Measurements from ENCODE around the gene SH3BP2.
A peak's percentile ranks its signal among the peaks of the same experiment; 100 is the strongest.
"Not testable (repeated sequence)": the region's sequence is repeated elsewhere in the genome, so short reads cannot be mapped to it uniquely, and the experiment has no call there.

The SH3BP2 gene

DNA sequence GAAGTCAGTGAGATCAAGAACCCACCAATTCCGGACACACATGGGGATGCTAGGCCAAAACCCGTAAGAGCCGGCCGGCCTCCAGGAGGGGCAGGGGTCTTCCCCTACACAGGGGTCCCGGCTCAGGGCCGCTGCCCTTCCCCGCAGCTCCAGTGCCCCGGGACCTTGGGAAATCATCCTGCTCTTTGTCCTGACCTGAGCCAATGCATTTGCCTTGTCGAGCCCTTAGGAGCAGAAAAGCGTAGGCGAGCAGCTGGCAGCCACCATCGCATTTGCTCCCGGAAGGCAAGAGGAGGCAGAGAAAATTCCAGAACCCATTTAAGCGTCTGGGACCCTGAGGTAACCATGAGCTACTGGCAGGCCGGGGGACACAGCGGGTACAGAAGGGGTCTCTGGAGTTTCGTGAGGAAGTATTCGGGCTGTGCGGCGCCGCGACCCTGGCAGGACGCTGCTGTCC, 29.3 kb upstream of the SH3BP2 start:
- DNase-seq, result no peak

DNA sequence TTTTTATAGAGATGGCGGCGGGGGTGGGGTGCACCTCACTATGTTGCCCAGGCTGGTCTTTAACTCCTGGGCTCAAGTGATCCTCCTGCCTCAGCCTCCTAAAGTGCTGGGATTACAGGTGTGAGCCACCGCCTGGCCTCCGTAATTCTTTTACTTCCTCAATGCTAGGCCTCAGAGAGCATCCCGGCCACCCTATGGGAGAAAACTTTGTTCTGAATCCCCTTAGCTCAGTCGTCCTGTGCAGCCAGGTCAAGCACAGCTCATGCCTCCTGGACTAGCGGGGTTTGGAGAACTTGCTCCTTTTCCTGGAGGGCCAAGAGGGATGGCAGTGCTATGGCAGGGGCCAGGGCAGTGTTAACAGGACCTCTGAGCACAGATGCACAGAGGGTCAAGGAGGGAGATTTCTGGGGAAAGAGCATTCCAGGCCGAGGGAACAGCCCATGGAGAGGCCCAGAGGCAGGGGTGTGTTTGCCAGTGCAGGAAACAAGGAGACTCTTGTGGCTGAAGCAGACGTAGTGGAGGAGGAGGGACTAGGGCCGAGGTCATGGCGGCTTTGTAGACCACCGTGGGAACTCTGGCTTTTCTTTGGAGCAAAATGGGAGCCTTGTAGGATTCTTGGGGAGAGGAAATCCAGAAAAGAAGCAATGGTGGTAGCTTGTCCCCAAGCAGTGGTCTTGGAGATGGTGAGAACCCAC, 26.9 kb upstream of the SH3BP2 start:
- no peak for DNase-seq

DNA sequence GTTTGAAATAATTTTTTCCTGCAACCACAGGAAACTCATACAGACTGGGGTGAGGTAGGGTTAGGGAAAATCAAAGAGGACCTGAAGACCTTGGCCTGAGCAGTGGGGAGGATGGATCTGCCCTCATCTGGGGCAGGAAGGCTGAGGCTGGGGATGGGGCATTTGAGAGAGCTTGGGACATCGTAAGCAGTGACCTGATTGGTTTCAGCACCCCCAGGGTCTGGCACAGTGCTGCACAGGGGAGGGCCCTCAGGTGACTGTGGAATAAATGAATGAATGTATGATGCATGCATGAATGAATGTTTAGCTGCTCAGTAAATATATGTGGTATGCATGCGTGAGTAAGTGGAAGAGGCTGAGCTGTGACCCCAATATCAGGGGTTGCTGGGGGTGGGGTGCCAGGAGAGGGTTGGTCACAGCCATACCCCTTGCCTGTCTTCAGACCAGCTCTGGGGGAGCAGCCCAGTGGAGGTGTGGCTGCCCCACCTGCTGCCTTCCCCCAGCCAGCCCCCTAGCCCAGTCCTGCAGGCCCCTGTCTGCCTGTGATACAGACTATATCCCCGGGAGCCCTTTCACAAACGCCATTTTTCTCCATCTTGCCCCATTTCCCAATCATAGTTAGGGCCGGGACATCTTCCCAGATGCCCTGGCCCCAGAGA, 25.7 kb upstream of the SH3BP2 start:
- DNase-seq, result no peak

DNA sequence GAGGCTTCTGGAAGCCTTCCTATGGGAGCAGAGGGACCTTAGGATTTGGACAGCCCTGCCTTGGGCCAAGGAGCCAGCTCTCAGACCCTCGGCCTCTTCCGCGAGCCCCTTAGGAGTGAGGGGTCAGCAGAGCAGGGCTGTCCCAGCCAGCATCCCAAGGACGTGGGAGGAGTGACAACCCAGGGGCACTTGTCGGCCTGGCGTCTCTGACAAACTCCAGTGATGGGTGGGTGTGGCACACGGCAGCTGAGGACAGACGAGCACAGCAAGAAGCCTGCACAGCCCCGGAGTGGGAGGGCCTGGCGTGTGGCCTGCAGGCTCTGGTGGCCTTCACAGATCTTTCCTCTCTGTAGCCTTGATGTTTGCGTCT, 25.2 kb upstream of the SH3BP2 start:
- DNase-seq, result no peak

DNA sequence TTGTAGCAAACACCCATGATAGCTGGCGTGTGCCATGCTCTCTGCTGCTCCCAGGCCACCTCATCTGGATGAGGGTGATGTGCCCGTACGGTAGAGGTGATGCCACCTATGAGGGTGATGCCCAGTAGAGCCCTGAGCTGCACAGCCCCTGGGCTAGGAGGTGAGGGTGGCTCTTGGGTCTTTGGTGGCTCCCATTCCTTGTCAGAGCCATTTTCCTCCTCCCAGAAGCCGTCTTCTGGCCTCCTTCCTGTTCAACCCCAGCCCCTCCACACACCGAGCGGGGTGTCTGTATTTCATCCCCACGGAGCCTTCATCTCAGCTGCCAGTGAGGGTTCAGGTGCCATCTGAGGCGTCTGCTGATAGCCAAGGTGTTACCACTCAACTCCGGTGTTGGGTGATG, 24.8 kb upstream of the SH3BP2 start:
- DNase-seq, result no peak

DNA sequence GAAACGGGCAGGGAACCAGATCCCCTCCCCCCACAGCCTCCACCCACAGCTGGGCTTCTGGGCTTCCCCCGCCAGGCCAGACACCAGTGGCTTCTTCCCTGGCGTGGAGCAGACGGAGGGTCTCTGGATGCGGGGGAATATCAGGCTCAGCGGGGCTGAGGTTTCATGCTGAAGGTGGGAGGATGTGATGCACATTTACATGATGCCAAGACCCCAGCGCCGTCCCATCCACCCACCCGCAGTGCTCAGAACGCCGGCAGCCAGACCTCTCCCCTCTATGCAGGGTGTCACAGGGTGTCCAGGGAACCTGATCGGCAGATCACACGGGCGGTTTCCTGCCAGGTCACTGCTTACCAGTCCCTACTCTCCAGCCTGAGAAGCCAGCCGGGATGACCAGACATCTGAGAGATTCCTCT, 24.0 kb upstream of the SH3BP2 start:
- DNase-seq, result no peak

DNA sequence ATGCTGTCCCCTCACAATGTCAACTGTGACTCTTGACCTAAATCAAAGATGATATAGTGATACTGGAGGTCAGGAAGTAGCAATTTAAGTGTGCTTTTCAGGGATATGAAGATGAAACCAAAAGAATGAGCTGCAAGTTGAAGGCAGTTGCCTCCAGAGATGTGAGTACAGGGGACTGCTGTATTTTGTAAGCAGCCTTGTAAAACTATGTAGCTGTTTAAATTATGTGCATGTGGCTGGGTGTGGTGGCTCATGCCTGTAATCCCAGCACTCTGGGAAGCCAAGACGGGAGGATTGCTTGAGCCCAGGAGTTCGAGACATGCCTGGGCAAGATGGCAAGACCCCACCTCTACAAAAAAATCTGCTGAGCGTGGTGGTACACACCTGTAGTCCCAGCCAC, 21.6 kb upstream of the SH3BP2 start:
- no peak for DNase-seq

DNA sequence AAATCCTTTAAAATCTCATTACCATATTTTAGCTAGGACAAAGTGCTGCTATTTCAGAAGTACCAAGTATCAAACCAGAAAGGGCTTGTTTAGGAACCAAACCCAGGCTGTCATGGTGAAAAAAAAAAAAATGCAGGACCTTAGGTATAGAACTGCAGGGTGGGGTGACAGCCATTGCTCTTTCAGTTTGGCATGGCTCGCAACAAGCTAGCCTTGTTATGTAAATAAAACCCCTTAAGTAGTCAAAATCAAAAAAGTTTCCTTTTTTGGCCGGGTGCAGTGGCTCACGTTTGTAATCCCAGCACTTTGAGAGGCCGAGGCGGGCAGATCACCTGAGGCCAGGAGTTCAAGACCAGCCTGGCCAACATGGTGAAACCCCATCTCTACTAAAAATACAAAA, 12.2 kb upstream of the SH3BP2 start:
- DNase-seq, result not testable (repeated sequence)

DNA sequence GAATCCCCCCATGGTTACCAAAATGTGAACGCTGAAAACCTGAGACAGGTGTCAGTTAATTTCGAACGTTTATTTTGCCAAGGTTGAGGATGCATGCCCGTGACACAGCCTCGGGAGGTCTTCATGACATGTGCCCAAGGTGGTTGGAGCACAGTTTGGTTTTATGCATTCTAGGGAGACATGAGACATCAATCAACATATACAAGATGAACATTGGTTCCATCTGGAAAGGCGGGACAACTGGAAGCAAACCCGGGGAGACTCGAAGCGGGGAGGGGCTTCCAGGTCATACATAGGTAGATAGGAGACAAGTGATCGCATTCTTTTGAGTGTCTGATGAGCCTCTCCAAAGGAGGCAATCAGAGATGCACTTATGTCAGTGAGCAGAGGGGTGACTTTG, 11.0 kb upstream of the SH3BP2 start:
- DNase-seq, result no peak

DNA sequence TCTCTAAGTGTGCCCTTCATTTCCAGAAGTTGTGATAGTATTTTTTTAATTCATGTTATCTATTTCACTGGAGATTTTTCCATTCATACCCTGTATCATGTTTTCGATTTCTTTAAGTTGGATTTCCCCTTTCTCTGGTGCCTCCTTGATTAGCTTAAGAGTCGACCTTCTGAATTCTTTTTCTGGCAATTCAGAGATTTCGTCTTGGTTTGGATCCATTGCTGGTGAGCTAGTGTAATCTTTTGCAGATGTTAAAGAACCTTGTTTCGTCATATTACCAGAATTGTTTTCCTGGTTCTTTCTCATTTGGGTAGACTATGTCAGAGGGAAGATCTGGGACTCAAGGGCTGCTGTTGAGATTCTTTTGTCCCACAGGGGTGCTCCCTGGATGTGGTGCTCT, 9.1 kb upstream of the SH3BP2 start:
- no peak for DNase-seq

DNA sequence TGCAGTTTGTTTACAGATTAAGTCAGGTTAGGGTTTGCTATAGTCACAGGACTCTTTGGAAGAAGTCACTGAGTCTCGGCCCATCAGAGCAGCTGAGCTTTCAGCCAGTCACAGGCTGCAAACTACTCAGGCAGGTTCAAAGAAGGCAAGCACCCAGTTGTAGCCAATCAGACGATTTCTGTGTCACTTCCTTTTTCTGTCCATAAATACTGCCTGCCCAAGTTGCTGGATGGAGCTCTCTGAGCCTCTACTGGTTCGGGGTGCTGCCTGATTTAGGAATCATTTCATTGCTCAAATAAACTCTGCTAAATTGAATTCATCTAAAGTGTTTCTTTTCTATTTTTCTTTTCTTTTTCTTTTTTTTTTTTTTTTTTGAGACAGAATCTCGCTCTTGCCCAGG, 7.3 kb upstream of the SH3BP2 start:
- peak; percentile 76 to 84 for DNase-seq

DNA sequence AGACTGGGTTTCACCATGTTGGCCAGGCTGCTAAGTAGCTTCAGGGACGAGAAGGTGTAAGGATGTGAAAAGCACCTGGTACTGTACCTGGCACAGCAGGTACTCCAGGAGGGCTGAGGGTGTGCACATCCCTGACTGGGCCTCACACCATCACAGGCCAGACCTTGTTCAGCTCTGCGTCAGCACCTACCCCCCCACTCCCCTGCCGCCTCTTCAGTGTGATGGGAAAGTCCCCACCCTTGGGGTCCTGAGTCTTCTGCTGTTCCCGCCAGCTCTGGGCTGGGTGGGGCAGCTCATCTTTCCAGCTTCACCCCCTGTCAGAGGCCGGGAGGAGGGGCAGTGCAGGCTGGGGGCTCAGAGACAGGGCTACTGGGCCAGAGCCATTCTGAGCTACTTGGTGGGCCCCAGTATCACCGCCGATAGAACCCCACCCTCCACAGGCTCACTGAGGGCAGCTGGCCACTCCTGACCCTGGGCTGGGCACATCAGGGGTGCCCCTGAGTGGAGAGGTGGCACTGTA, 6.7 kb upstream of the SH3BP2 start:
- DNase-seq, result no peak

DNA sequence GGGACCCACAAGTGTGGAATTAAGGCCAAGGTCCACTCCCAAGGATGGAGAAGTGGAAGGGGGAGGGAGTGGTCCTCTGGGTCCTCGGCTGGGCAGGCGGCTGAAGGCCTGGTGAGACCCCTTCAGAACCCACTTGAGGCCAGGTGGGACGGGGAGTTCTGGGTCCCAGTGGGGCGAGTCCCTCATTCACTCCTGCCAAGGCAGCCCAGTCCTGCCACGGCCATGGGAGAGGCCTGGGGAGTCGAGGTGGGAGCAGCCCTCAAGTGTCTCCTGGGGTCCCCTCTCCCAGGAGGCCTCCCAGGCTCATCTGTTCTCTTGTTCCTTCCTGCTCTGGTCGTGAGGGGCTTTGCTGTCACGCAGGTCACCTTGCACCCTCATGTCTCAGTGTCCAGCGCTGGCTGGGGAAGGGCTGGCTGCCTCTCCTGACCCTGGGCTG, 6.1 kb upstream of the SH3BP2 start:
- no peak for DNase-seq

DNA sequence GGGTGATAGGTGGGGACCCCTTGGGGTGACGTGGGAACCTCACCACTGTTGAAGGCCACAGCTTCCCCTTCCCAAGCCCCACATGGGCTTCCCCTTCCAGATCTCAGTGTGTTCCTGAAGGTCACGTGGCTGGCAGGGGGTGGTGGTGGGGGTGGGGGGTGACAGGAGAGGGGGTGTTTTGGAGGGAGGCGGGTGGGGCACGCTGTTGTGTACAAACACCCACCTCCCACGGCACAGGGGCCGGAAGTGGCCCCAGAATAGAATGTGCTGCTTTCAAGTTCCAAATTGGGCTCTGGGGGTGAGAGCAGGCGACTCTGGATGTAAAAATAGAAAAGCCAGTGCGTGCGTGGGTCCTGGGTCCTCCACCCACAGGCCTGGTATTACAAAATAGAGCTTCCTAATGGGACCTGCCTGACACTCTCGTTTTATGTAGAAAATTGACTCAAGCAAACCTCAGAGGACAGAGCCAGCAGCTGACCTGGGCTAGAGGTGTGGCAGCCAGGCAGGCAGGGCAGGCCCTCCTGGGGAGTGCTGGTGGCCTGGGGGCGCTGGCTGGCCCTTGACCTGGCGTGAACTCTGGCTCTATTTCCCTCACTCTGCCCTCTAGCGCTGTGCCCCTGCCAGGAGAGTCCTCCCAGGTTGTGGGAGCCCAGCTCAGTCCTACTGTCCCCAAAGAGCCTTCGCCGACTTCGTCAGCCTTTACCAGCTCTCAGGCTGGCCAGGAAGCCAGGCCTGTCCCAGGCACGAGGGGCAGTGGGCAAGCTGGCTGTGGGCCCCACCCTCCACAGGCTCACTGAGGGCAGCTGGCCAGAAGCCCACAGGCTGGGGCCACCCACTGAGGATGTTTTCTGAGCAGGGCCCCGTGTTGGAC, 5.4 kb upstream of the SH3BP2 start:
- peak; percentile 86 to 97 for DNase-seq

DNA sequence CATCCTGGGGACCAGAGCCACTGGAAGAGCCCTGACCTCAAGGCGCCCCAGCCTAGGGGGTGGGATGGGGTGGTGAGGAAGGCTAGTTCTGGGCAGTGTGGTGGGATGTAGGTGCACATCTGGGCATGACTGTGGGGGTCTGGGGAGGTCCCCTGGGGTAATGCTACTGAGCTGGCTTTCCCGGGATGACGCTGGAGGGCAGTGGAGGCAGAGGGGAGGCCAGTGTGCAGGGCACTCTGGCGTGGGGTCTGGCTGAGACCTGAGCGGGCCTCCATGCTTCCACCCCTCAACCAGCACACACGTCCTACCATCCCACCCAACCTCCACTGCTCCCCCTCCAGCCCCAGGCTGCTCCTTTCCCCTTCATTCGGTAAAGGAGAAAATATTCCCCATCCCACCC, 4.8 kb upstream of the SH3BP2 start:
- no peak for DNase-seq

DNA sequence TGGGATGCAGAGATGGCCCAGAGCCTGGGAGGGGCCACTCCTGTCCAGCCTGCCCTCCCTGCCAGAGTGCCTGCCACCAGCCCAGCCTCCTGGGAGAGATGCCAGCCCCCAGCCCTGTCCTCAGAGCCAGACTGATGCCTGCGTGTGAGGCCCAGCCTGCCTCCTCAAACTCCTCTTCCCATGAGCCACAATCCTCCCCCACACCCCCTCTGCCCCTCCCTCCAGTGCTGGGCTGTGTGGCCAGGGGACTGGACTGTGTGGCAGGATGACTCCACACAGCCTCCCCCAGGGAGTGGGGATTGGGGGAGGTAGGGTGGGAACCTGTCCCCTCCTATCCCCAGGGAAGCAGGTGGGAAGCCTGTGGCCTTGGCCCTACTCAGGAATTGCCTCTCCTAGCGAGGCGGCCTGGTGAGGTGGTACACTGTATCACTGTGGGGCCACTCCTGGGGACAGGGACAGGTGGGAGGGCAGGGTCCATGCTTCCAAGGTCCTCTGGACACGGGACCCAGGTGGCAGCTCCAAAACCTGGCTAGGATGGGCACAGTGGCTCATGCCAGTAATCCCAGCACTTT, 4.3 kb upstream of the SH3BP2 start:
- peak in 1 of 2 donors; percentile 36 for DNase-seq

DNA sequence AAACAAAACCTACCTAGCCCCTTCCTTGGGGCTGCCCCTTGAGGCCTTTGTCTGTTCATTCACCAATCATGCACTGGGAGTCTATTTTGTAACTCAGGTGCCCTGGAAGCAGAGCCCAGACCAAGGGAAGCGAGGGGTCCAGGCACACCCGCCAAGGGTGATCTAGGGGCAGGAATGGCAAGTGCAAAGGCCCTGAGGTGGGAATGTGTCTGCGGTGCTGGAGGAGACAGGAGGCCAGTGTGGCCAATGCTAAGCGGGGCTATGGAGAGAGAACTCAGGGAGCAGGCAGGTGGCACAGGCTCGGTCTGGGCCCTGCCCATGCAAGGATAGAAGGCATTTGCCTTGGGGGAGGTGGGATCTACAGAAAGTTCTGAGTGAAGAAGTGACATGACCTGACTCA, 3.5 kb upstream of the SH3BP2 start:
- DNase-seq, result no peak

DNA sequence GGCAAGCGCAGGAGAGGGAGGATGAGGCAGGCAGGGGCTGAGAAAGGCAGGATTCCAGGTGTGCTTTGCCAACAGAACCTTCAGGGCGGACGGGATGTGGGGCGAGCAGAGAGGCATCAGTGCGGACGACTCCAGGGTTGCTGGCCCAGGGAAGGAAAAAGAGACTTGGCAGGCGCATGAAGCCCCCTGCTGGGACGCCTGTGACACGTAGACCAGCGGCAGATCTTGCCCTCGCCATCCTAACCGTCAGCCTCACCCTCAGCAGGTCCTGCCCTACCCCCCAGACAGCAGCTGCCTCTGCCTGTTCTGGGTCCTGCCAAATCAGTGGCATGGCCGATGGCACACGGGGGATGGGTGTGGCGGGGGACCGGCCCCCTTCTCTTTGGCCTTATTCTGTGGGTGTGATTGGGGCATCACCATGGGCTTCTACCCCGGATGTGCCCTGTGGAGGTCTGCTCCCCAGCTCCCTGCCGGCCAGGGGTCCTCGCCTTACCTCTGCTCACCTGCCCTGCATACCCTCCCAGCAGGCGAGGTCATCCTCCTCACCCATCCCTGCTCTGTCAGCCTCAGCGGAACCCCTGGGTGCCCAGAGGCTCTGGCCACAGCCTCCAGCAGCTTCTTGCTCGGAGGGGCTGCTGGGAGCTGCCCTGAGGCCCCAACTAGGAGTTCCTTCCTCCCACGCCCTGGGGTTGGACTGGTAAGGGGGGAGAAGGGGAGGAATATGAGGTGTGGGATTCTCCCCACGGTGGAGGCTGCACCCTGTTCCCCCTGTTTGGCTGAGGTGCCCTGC, 2.9 kb upstream of the SH3BP2 start:
- no peak for DNase-seq

DNA sequence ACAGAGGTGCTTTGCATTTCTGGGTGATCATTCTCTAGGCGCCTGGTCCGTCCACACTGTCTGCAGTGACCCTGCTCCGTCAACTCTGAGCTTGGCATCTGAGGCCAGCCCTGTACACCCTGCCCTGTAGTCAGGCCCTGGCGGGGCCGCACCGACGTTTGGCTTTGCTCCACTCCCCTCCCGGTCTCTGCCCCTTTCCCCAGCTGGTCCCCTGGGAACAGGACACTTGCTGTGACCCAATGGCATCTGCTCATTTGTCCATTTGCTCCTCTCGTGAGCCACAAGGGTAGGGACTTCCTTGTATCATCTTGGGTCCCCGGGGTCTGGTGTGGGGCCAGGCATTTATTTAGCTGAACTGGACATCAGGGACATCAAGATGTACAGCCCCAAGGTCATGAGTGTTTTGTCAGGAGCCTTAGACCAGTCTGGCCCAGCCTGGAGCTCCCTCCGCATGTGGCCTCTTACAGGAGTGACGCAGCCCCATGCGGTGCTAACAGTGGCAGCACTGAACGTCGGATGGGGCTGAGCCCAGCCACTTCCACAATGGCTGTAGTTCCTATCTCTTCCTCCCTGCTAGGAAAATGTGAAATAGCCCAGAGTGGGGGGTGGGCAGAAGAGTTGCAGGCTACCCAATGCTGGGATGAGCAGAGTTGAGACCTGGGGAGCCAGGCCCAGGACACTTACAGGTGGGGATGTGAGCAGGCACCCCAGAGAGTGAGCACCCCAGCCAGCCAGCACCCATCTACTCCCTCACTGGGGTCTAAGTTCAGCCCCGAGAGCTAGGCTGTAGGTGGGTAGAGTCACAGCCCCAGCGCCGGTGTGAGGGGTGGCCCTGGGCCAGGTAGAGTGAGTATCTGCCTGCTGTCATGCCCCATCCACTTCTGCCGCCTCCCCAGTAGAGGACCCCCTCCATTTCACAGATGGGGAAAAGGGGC, 2.0 kb upstream of the SH3BP2 start:
- DNase-seq, result peak; percentile 65 to 90

DNA sequence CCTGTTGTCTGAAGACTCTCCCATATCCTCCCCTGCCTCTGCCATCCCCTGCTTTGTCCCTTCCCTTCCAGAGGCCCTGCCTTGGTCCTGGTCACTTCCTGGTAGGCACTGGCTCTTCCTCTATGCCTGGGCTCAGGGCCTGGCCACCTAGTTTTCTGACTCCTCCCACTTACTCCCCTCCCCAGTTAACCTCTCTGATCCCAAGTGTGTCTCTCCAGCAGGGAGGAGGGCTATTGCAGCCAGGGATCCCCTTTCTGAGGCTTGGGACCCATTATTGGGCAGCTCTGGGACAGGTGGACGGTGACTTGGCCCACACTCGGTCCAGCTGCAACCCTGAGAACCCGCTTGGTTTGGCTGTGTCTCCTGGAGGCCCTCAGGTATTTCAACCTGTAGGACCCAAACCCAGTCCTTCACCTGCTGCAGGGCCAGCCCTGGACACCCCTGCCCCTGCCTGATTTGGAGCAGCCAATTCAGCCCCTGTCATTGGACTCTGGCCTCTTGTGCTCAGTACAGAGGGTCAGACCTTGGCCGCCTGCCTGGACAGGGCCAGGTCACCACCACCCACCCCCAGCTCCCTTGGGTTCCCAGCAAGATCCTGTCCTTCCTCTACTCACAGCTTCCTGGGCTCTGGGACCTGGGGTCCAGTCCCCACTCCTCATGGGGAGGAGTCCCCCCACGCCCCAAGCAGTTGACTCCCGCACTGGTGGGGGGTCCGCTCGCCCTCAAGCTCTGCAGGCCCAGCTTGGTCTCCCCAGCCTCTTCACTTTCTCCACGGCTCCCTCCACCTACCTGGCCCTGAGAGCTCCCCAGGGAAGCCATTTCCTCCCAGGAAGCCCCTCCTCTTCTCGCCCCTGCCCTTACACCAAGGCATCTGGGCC, 1.1 kb upstream of the SH3BP2 start:
- peak; percentile 19 to 48 for DNase-seq
